ENCODE data around the gene ELF5.

GRCh38 chr11:34509336-34509876 is 4.2 kb downstream of the ELF5 start:
- TF ChIP-seq EP300 (IDR thresholded peaks at IDR 0.05) (no peak), CTCF (IDR thresholded peaks at IDR 0.05) (no peak)
